ENCODE data around the gene HOMER2.

The HOMER2 gene

GRCh38 chr15:82855286-82856100 is 97.0 kb downstream of the HOMER2 start:
- no peak for DNase-seq

GRCh38 chr15:82854554-82854953 is 98.0 kb downstream of the HOMER2 start:
- DNase-seq: no peak

GRCh38 chr15:82852941-82853561 is 99.5 kb downstream of the HOMER2 start:
- DNase-seq: no peak

GRCh38 chr15:82851981-82852511 is 100.5 kb downstream of the HOMER2 start:
- DNase-seq: no peak

GRCh38 chr15:82851306-82851850 is 101.1 kb downstream of the HOMER2 start:
- no peak for DNase-seq

GRCh38 chr15:82850731-82851130 is 101.8 kb downstream of the HOMER2 start:
- DNase-seq: no peak

GRCh38 chr15:82849556-82850512 is 102.7 kb downstream of the HOMER2 start:
- peak; percentile 63 to 89 for DNase-seq

GRCh38 chr15:82848241-82848993 is 104.1 kb downstream of the HOMER2 start:
- DNase-seq: no peak

- no peak for DNase-seq
Observed at GRCh38 chr15:82847703-82848102, 104.8 kb downstream of the HOMER2 start.

- DNase-seq: no peak
Observed at GRCh38 chr15:82846621-82847020, 105.9 kb downstream of the HOMER2 start.

- DNase-seq: no peak
Observed at GRCh38 chr15:82845686-82846085, 106.8 kb downstream of the HOMER2 start.

GRCh38 chr15:82843566-82843965 is 109.0 kb downstream of the HOMER2 start:
- no peak for DNase-seq

- no peak for DNase-seq
Observed at GRCh38 chr15:82840166-82840565, 112.4 kb downstream of the HOMER2 start.

- DNase-seq: no peak
Observed at GRCh38 chr15:82839136-82839535, 113.4 kb downstream of the HOMER2 start.

- no peak for DNase-seq
Observed at GRCh38 chr15:82838096-82838735, 114.3 kb downstream of the HOMER2 start.

- no peak for DNase-seq
Observed at GRCh38 chr15:82835391-82835917, 117.1 kb downstream of the HOMER2 start.

- no peak for DNase-seq
Observed at GRCh38 chr15:82833362-82833682, 119.2 kb downstream of the HOMER2 start.

GRCh38 chr15:82832601-82833361 is 119.7 kb downstream of the HOMER2 start:
- DNase-seq: no peak

GRCh38 chr15:82831894-82832600 is 120.5 kb downstream of the HOMER2 start:
- DNase-seq: no peak

All from SHP77 (cell line).